GM23338 (cell line): ENCODE results near the gene COMMD10. TPM values are rescaled to one million over a fixed set of nuclear protein-coding genes. Genes with fewer than 3 reads are reported as not detected.

Experiments
- ATAC-seq: fragments of 200-7000 bp; cut with Tn5 transposase; 3 replicates; pipeline ENCODE4 v1.9.1; 2020
- DNase-seq: peaks from one replicate; pipeline ENCODE4 v3.0.0-alpha.2; 2015; ENCODE audit warnings: low spot score
- H2AFZ ChIP-seq: fragments of 200-600 bp; sonication (generic); 2 replicates; pipeline ENCODE4 v1.8.0; 2016; ENCODE audit warnings: antibody characterized with exemption, mild to moderate bottlenecking, moderate library complexity
- H3F3A ChIP-seq: fragments of 200-600 bp; sonication (generic); replicated peaks from 2 replicates; pipeline ENCODE4 v1.8.0; 2017; ENCODE audit warnings: antibody characterized with exemption, mixed run types, low read depth
- H3K27ac ChIP-seq: fragments of 200-600 bp; sonication (generic); 2 replicates; pipeline ENCODE4 v1.6.1; 2016; ENCODE audit warnings: low read depth
- H3K27me3 ChIP-seq: fragments of 200-600 bp; sonication (generic); 2 replicates; pipeline ENCODE4 v1.8.0; 2016; ENCODE audit warnings: mild to moderate bottlenecking, mixed run types, moderate library complexity; ENCODE audit not compliant: insufficient read depth
- H3K36me3 ChIP-seq: fragments of 200-600 bp; sonication (generic); 2 replicates; pipeline ENCODE4 v1.8.0; 2016; ENCODE audit warnings: mild to moderate bottlenecking; ENCODE audit not compliant: insufficient read depth
- H3K4me1 ChIP-seq: fragments of 200-600 bp; sonication (generic); 2 replicates; pipeline ENCODE4 v1.8.0; 2016; ENCODE audit warnings: mild to moderate bottlenecking, moderate library complexity; ENCODE audit not compliant: insufficient read depth
- H3K4me2 ChIP-seq: fragments of 200-600 bp; sonication (generic); 2 replicates; pipeline ENCODE4 v1.7.1; 2017; ENCODE audit warnings: mixed run types
- H3K4me3 ChIP-seq: fragments of 200-600 bp; sonication (generic); 2 replicates; pipeline ENCODE4 v1.6.1; 2016; ENCODE audit warnings: mixed run types
- H3K79me2 ChIP-seq: fragments of 200-600 bp; sonication (generic); replicated peaks from 2 replicates; pipeline ENCODE4 v1.8.0; 2017; ENCODE audit warnings: mild to moderate bottlenecking; ENCODE audit not compliant: insufficient read depth
- H3K9me2 ChIP-seq: fragments of 200-600 bp; sonication (generic); 2 replicates; pipeline ENCODE4 v1.8.0; 2017; ENCODE audit not compliant: insufficient read depth
- H4K20me1 ChIP-seq: fragments of 200-600 bp; sonication (generic); replicated peaks from 2 replicates; pipeline ENCODE4 v1.8.0; 2017; ENCODE audit warnings: mild to moderate bottlenecking; ENCODE audit not compliant: insufficient read depth
- H3K27ac Mint-ChIP-seq: 2 replicates; pipeline ENCODE4 v1.8.0; 2020; ENCODE audit warnings: inconsistent platforms, mild to moderate bottlenecking, moderate library complexity, mixed read lengths
- H3K27me3 Mint-ChIP-seq: 3 replicates; pipeline ENCODE4 v1.8.0; 2022; ENCODE audit warnings: low read depth, mild to moderate bottlenecking, moderate library complexity, mixed read lengths, inconsistent platforms; ENCODE audit not compliant: insufficient read depth, poor library complexity
- H3K36me3 Mint-ChIP-seq: 3 replicates; pipeline ENCODE4 v1.8.0; 2021; ENCODE audit warnings: low read depth, mild to moderate bottlenecking, inconsistent platforms, moderate library complexity, mixed read lengths
- H3K4me1 Mint-ChIP-seq: 3 replicates; pipeline ENCODE4 v1.8.0; 2020; ENCODE audit warnings: mild to moderate bottlenecking, inconsistent platforms, mixed read lengths
- H3K4me3 Mint-ChIP-seq: 3 replicates; pipeline ENCODE4 v1.8.0; 2021; ENCODE audit warnings: moderate library complexity, mild to moderate bottlenecking, inconsistent platforms, mixed read lengths
- H3K9me3 Mint-ChIP-seq: 3 replicates; pipeline ENCODE4 v1.8.0; 2020; ENCODE audit warnings: moderate library complexity, mild to moderate bottlenecking, inconsistent platforms, mixed read lengths
- CREB1 ChIP-seq: fragments of 250-450 bp; sonication (Bioruptor Pico); IDR thresholded peaks from 2 replicates; pipeline ENCODE4 v1.5.0; 2020; ENCODE audit warnings: low read depth, mild to moderate bottlenecking, moderate library complexity
- CTCF ChIP-seq, 2 experiments: fragments of 200-600 bp in 1 of 2; sonication (generic) in 1 of 2; conservative IDR thresholded peaks; 2 replicates each; pipeline versions ENCODE4 v1.5.1 to v1.6.1; 2016 to 2017; ENCODE audit warnings: antibody characterized with exemption in 2 of 2, low read depth in 2 of 2, mild to moderate bottlenecking in 2 of 2, moderate library complexity in 1 of 2
- EZH2 ChIP-seq: fragments of 200-600 bp; sonication (generic); IDR thresholded peaks from one replicate; pipeline ENCODE4 v1.8.0; 2017; ENCODE audit warnings: antibody characterized with exemption, mild to moderate bottlenecking, low read depth; ENCODE audit not compliant: unreplicated experiment
- EZH2phosphoT487 ChIP-seq: fragments of 200-600 bp; sonication (generic); IDR thresholded peaks from one replicate; pipeline ENCODE4 v1.8.1; 2018; ENCODE audit warnings: antibody characterized with exemption; ENCODE audit not compliant: unreplicated experiment
- JUNB ChIP-seq: IDR thresholded peaks from one replicate; pipeline ENCODE4 v1.6.1; 2016; ENCODE audit warnings: antibody characterized with exemption; ENCODE audit not compliant: unreplicated experiment
- NANOG ChIP-seq: IDR thresholded peaks from 2 replicates; pipeline ENCODE4 v1.6.1; 2016; ENCODE audit warnings: antibody characterized with exemption, borderline replicate concordance
- POLR2AphosphoS5 ChIP-seq: IDR thresholded peaks from 2 replicates; pipeline ENCODE4 v1.6.1; 2016; ENCODE audit warnings: antibody characterized with exemption, low read depth
- REST ChIP-seq: IDR thresholded peaks from one replicate; pipeline ENCODE4 v1.6.1; 2018; ENCODE audit warnings: antibody characterized with exemption; ENCODE audit not compliant: unreplicated experiment
- STAT1 ChIP-seq: IDR thresholded peaks from one replicate; pipeline ENCODE4 v1.6.1; 2016; ENCODE audit warnings: antibody characterized with exemption; ENCODE audit not compliant: unreplicated experiment
- ZNF114 ChIP-seq: fragments of 250-450 bp; sonication (Bioruptor Pico); IDR thresholded peaks from 2 replicates; pipeline ENCODE4 v1.5.0; 2020; ENCODE audit warnings: mild to moderate bottlenecking, moderate library complexity
- ZNF331 ChIP-seq: fragments of 250-450 bp; sonication (Bioruptor Pico); IDR thresholded peaks from 2 replicates; pipeline ENCODE4 v1.5.0; 2020; ENCODE audit warnings: low read depth, mild to moderate bottlenecking, moderate library complexity
- ZNF462 ChIP-seq: fragments of 250-450 bp; sonication (Bioruptor Pico); IDR thresholded peaks from 2 replicates; pipeline ENCODE4 v1.5.0; 2020; ENCODE audit warnings: mild to moderate bottlenecking, moderate library complexity
- polyA plus RNA-seq: library from polyadenylated mRNA; unstranded; fragments of >200 nt; fragmentation: Nextera tagmentation; extraction: Ambion mirVana; gene quantifications from 2 replicates; pipeline ENCODE4 v1.2.1, GENCODE V29; 2016
- total RNA-seq: library from RNA; depleted of rRNA; stranded (reverse); fragments of >200 nt; shearing (Covaris generic); gene quantifications from 2 replicates; pipeline ENCODE4 v1.2.3, GENCODE V29; 2014
- TF ChIP-seq, protein P1 (sequence below): IDR thresholded peaks from 2 replicates; pipeline ENCODE4 v1.6.1; 2016; ENCODE audit warnings: antibody characterized with exemption

COMMD10 gene
- total and polyA plus RNA-seq, 2 experiments from 2014 or later = 58.5 to 84.0 TPM

- peaks cover under 1% of the 10 kb centered on the region for H3K27me3 Mint-ChIP-seq
- Histone ChIP-seq H3K79me2 (no peaks in the 10 kb centered on the region), H3F3A (no peaks in the 10 kb centered on the region), H3K4me1 (no peaks in the 10 kb centered on the region), H3K4me3 (no peak overlapping the region), H3K27me3 (no peaks in the 10 kb centered on the region), H4K20me1 (no peaks in the 10 kb centered on the region), H2AFZ (no peak overlapping the region), H3K36me3 (no peaks in the 10 kb centered on the region), H3K4me2 (no peak overlapping the region), H3K27ac (no peak overlapping the region), H3K9me2 (no peaks in the 10 kb centered on the region)
- TF ChIP-seq CREB1 (CRISPR knock-in tag) = no peak
- TF ChIP-seq CTCF (conservative IDR thresholded peaks at IDR 0.05; ENCODE audit: low read depth in 2 of 2) = no peak
- TF ChIP-seq ZNF114 (CRISPR knock-in tag) = no peak
- no peak for TF ChIP-seq POLR2AphosphoS5
- TF ChIP-seq STAT1 = no peak
- TF ChIP-seq REST = no peak
- TF ChIP-seq EZH2phosphoT487 = no peak
- no peak for TF ChIP-seq JUNB
- no peak for TF ChIP-seq ZNF331 (CRISPR knock-in tag)
- TF ChIP-seq EZH2 = no peak
- TF ChIP-seq ZNF462 (CRISPR knock-in tag) = no peak
- no peak for TF ChIP-seq NANOG
- TF ChIP-seq, protein P1, sequence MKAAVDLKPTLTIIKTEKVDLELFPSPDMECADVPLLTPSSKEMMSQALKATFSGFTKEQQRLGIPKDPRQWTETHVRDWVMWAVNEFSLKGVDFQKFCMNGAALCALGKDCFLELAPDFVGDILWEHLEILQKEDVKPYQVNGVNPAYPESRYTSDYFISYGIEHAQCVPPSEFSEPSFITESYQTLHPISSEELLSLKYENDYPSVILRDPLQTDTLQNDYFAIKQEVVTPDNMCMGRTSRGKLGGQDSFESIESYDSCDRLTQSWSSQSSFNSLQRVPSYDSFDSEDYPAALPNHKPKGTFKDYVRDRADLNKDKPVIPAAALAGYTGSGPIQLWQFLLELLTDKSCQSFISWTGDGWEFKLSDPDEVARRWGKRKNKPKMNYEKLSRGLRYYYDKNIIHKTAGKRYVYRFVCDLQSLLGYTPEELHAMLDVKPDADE = no peak
- ATAC-seq (no peak), DNase-seq (no peak)
- H3K4me3 Mint-ChIP-seq = no peak overlapping the region
- no peaks in the 10 kb centered on the region for H3K4me1 Mint-ChIP-seq
- peaks cover 3% of the 10 kb centered on the region; the same call in 1 of the 3 replicates for H3K36me3 Mint-ChIP-seq
- no peaks in the 10 kb centered on the region for H3K9me3 Mint-ChIP-seq
- H3K27ac Mint-ChIP-seq = no peak overlapping the region
These were observed 196.5 kb downstream of the COMMD10 start for GRCh38 chr5:116281309-116281708.
